ENCODE measurements around the gene CALML4. TPM values are rescaled to one million over a fixed set of nuclear protein-coding genes. Genes with fewer than 3 reads are reported as not detected.

CALML4 gene
- total RNA-seq, 5 donors from 2014 or later (not counting 1 experiment from before 2014, with no cell fraction given), result 2.4 to 5.4 (median 3.3) TPM

DNA sequence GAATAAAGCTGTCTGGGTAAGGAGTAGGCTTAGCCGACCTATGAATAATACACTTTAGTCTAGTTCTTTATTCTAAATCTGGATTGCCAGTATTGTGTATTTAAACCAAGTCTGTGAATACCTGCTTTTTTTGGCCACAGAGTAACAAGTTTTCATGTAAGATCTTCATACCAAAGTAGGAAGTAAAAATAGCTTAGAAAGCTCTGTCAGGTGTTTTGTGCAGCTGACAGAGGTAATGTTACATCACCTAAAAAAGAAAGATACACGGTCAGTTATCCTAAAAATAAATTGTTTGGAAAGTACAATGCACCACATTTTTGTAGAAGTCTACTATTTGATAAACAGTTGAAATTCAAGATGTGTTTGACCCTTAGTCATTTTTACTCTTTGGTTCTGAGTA, 16.5 kb downstream of the CALML4 start:
- peaks cover 52% of the 10 kb centered on the region for H3K36me3 Mint-ChIP-seq
- H3K27ac Mint-ChIP-seq, result peak overlapping the region in 1 of 2 donors; percentile 35
- no peaks in the 10 kb centered on the region for H3K27me3 Mint-ChIP-seq

DNA sequence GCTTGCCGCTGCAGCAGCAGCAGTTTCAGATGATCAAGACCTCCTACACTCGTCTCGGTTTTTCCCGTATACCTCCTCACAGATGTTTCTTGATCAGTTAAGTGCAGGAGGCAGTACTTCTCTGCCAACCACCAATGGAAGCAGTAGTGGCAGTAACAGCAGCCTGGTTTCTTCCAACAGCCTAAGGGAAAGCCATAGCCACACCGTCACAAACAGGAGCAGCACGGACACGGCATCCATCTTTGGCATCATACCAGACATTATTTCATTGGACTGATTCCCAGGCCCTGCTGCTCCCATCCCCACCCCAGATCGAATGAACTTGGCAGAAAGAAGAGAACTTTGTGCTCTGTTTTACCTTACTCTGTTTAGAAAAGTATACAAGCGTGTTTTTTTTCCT, 17.6 kb downstream of the CALML4 start:
- Mint-ChIP-seq H3K27ac (peak overlapping the region in 1 of 2 donors; percentile 39), H3K9me3 (no peaks in the 10 kb centered on the region), H3K4me3 (no peak overlapping the region), H3K4me1 (no peaks in the 10 kb centered on the region), H3K27me3 (no peaks in the 10 kb centered on the region), H3K36me3 (peaks cover 60% of the 10 kb centered on the region)
- H3K36me3 ChIP-seq (ENCODE audit: control insufficient read depth in 2 of 2, extremely low read depth in 1 of 2, insufficient read depth in 1 of 2, low read length in 1 of 2), result peaks cover 2 to 74% of the 10 kb centered on the region in 2 donors
- 87% methylated on average over 3 of the region's 9 CpGs for WGBS (ENCODE audit: insufficient coverage)
- ChIA-PET CTCF (no interaction called here), POLR2A (no interaction called here)
- no peaks in the 10 kb centered on the region for H3K4me1 ChIP-seq (ENCODE audit: control insufficient read depth in 1 of 2, extremely low read depth in 1 of 2, insufficient read depth in 2 of 2, low read length in 2 of 2)
- H3K9me3 ChIP-seq, result no peaks in the 10 kb centered on the region
- no peak for ATAC-seq (replicated peaks in 1 of 4)
- H3K4me3 ChIP-seq (ENCODE audit: control insufficient read depth in 1 of 2, extremely low read depth in 1 of 2, low read length in 1 of 2), result no peak overlapping the region
- no peak overlapping the region for H3K27ac ChIP-seq (ENCODE audit: low read length)
- no peaks in the 10 kb centered on the region for H3K27me3 ChIP-seq (replicated peaks in 1 of 2; ENCODE audit: control insufficient read depth in 2 of 2, extremely low read depth in 1 of 2, insufficient read depth in 2 of 2, low read length in 1 of 2)
- no peak for DNase-seq

More for the DNA sequence above, 16.5 kb downstream of the CALML4 start:
- Histone ChIP-seq H3K36me3 (ENCODE audit: control insufficient read depth in 2 of 2, extremely low read depth in 1 of 2, insufficient read depth in 1 of 2, low read length in 1 of 2) (peaks cover 5 to 74% of the 10 kb centered on the region in 2 donors), H3K4me1 (ENCODE audit: control insufficient read depth in 1 of 2, extremely low read depth in 1 of 2, insufficient read depth in 2 of 2, low read length in 2 of 2) (no peaks in the 10 kb centered on the region), H3K4me3 (ENCODE audit: control insufficient read depth in 1 of 2, extremely low read depth in 1 of 2, low read length in 1 of 2) (no peak overlapping the region), H3K27me3 (replicated peaks in 1 of 2; ENCODE audit: control insufficient read depth in 2 of 2, extremely low read depth in 1 of 2, insufficient read depth in 2 of 2, low read length in 1 of 2) (no peaks in the 10 kb centered on the region), H3K27ac (ENCODE audit: low read length) (no peak overlapping the region), H3K9me3 (no peaks in the 10 kb centered on the region)
- Mint-ChIP-seq H3K9me3 (no peaks in the 10 kb centered on the region), H3K4me1 (no peaks in the 10 kb centered on the region), H3K4me3 (no peak overlapping the region)
- ChIA-PET CTCF (no interaction called here), POLR2A (interaction anchor here in 1 of 2 donors (0.6 kb wide), 1 partner anchor 123 kb away, joined by 4 read pairs; no protein-coding TSS in a partner anchor)
- ATAC-seq (replicated peaks in 1 of 4), result no peak
- no CpG with 5 or more reads among the region's 2 CpGs for WGBS (ENCODE audit: insufficient coverage)
- no peak for DNase-seq

GRCh38 chr15:68186671-68187397, 18.3 kb downstream of the CALML4 start:
- peaks cover 2 to 68% of the 10 kb centered on the region in 2 donors for H3K36me3 ChIP-seq (ENCODE audit: control insufficient read depth in 2 of 2, extremely low read depth in 1 of 2, insufficient read depth in 1 of 2, low read length in 1 of 2)
- no peak overlapping the region for H3K4me3 ChIP-seq (ENCODE audit: control insufficient read depth in 1 of 2, extremely low read depth in 1 of 2, low read length in 1 of 2)
- no peaks in the 10 kb centered on the region for H3K9me3 Mint-ChIP-seq
- whole genome bisulfite sequencing (ENCODE audit: insufficient coverage), result 100% methylated on average over 1 of the region's 5 CpGs
- H3K27me3 ChIP-seq (replicated peaks in 1 of 2; ENCODE audit: control insufficient read depth in 2 of 2, extremely low read depth in 1 of 2, insufficient read depth in 2 of 2, low read length in 1 of 2), result no peaks in the 10 kb centered on the region
- H3K36me3 Mint-ChIP-seq, result peaks cover 53% of the 10 kb centered on the region
- H3K4me1 ChIP-seq (ENCODE audit: control insufficient read depth in 1 of 2, extremely low read depth in 1 of 2, insufficient read depth in 2 of 2, low read length in 2 of 2), result no peaks in the 10 kb centered on the region
- no peak overlapping the region for H3K27ac ChIP-seq (ENCODE audit: low read length)
- POLR2A ChIA-PET, result no interaction called here
- H3K27ac Mint-ChIP-seq, result no peak overlapping the region
- no peaks in the 10 kb centered on the region for H3K9me3 ChIP-seq
- no peak overlapping the region for H3K4me3 Mint-ChIP-seq
- CTCF ChIA-PET, result no interaction called here
- H3K4me1 Mint-ChIP-seq, result no peaks in the 10 kb centered on the region
- no peak for ATAC-seq (replicated peaks in 1 of 4)
- no peaks in the 10 kb centered on the region for H3K27me3 Mint-ChIP-seq
- no peak for DNase-seq

DNA sequence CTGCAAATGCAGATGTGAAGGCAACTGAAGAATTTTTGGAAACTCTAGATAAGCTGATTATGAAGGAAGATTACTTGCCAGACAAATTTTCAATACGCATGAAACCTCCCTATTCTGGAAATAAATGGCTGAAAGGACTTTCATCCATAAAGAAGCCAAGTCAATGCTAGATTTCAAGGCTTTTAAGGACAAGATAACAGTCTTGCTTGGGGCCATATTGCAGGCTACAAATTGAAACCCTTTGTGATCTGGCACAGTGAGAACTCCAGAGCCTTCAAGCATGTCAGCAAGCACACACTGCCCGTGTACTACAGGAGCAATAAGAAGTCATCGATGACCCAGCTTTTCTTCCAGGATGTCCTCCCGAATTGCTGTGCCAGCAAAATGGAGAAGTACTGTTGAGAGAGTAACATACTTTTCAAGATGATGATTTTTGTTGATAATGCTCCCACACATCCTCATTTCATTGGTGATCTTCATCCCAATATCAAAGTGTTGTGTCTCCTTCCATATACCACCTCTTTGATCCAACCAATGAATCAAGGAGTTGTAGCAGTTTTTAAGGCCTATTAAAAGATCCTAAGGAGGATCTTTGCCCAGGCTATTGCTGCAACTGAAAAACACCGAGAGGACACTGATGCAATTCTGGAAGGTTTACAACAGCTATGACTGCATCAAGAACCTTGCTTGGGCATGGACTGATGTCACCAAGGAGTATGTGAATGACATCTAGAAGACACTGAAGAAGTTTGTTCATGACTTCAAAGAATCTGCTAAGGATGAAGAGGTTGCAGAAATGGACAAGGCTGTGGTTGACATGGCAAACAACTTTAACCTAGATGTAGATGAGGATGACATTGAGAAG, 20.3 kb downstream of the CALML4 start:
- ChIA-PET CTCF (no interaction called here), POLR2A (interaction anchor here in 1 of 2 donors (0.7 kb wide), 1 partner anchor 9 kb away, joined by 3 read pairs; no protein-coding TSS in a partner anchor)
- Histone ChIP-seq H3K4me3 (ENCODE audit: control insufficient read depth in 1 of 2, extremely low read depth in 1 of 2, low read length in 1 of 2) (no peak overlapping the region), H3K36me3 (ENCODE audit: control insufficient read depth in 2 of 2, extremely low read depth in 1 of 2, insufficient read depth in 1 of 2, low read length in 1 of 2) (peaks cover 2 to 78% of the 10 kb centered on the region in 2 donors), H3K4me1 (ENCODE audit: control insufficient read depth in 1 of 2, extremely low read depth in 1 of 2, insufficient read depth in 2 of 2, low read length in 2 of 2) (no peaks in the 10 kb centered on the region), H3K27me3 (replicated peaks in 1 of 2; ENCODE audit: control insufficient read depth in 2 of 2, extremely low read depth in 1 of 2, insufficient read depth in 2 of 2, low read length in 1 of 2) (no peaks in the 10 kb centered on the region), H3K9me3 (no peaks in the 10 kb centered on the region), H3K27ac (ENCODE audit: low read length) (no peak overlapping the region)
- Mint-ChIP-seq H3K4me3 (no peak overlapping the region), H3K27ac (peak overlapping the region; percentile 48 to 56), H3K36me3 (peaks cover 55% of the 10 kb centered on the region), H3K27me3 (no peaks in the 10 kb centered on the region), H3K9me3 (no peaks in the 10 kb centered on the region), H3K4me1 (no peaks in the 10 kb centered on the region)
- WGBS (ENCODE audit: insufficient coverage), result 91% methylated on average over 1 of the region's 5 CpGs
- ATAC-seq (replicated peaks in 1 of 4) (no peak), DNase-seq (no peak)

- Histone ChIP-seq H3K27ac (ENCODE audit: low read length) (no peak overlapping the region), H3K9me3 (no peaks in the 10 kb centered on the region), H3K4me1 (ENCODE audit: control insufficient read depth in 1 of 2, extremely low read depth in 1 of 2, insufficient read depth in 2 of 2, low read length in 2 of 2) (no peaks in the 10 kb centered on the region), H3K4me3 (ENCODE audit: control insufficient read depth in 1 of 2, extremely low read depth in 1 of 2, low read length in 1 of 2) (no peak overlapping the region), H3K36me3 (ENCODE audit: control insufficient read depth in 2 of 2, extremely low read depth in 1 of 2, insufficient read depth in 1 of 2, low read length in 1 of 2) (peaks cover 2 to 77% of the 10 kb centered on the region in 2 donors), H3K27me3 (replicated peaks in 1 of 2; ENCODE audit: control insufficient read depth in 2 of 2, extremely low read depth in 1 of 2, insufficient read depth in 2 of 2, low read length in 1 of 2) (no peaks in the 10 kb centered on the region)
- POLR2A ChIA-PET, result interaction anchor here in 1 of 2 donors (0.7 kb wide), 1 partner anchor 46 kb away, joined by 3 read pairs; the partner anchor contains the start of gene CLN6
- no peak for ATAC-seq (replicated peaks in 1 of 4)
- no peak for DNase-seq
- CTCF ChIA-PET, result no interaction called here
- peaks cover 51% of the 10 kb centered on the region for H3K36me3 Mint-ChIP-seq
- H3K27me3 Mint-ChIP-seq, result no peaks in the 10 kb centered on the region
- no peaks in the 10 kb centered on the region for H3K4me1 Mint-ChIP-seq
- H3K4me3 Mint-ChIP-seq, result no peak overlapping the region
- no CpG with 5 or more reads among the region's 5 CpGs for WGBS (ENCODE audit: insufficient coverage)
- peak overlapping the region in 1 of 2 donors; percentile 59 for H3K27ac Mint-ChIP-seq
- H3K9me3 Mint-ChIP-seq, result no peaks in the 10 kb centered on the region
These were observed 21.4 kb downstream of the CALML4 start for GRCh38 chr15:68183616-68184315.

DNA sequence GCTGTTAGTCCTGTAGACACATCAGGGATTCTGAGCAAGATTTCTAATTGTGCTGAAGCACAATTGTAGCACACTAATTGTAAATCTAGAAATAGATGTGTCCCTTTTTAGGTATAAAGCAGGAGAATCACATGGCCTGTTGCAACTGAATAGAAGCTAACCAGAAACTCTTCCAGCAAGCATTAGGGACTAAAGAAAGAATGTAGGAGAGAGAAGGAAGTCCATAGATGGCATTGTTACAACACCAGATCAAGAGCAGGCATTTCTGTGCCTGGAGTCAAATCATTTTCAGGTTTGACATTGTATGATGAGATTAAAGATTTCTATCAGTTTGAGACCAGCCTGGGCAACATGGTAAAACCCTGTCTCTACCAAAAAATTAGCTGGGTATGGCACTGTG, 27.4 kb downstream of the CALML4 start:
- CTCF ChIA-PET, result no interaction called here

More for the DNA sequence above, 27.4 kb downstream of the CALML4 start:
- H3K4me1 ChIP-seq (ENCODE audit: control insufficient read depth in 1 of 2, extremely low read depth in 1 of 2, insufficient read depth in 2 of 2, low read length in 2 of 2), result no peaks in the 10 kb centered on the region
- no peaks in the 10 kb centered on the region for H3K27me3 Mint-ChIP-seq
- POLR2A ChIA-PET, result no interaction called here
- H3K27ac ChIP-seq (ENCODE audit: low read length), result no peak overlapping the region
- no peaks in the 10 kb centered on the region for H3K9me3 ChIP-seq
- ATAC-seq (replicated peaks in 1 of 4), result no peak
- H3K27ac Mint-ChIP-seq, result peak overlapping the region in 1 of 2 donors; percentile 55
- peaks cover 5 to 7% (median 5%) of the 10 kb centered on the region in 3 donors for H3K4me1 Mint-ChIP-seq
- H3K4me3 Mint-ChIP-seq, result no peak overlapping the region
- no peaks in the 10 kb centered on the region for H3K27me3 ChIP-seq (replicated peaks in 1 of 2; ENCODE audit: control insufficient read depth in 2 of 2, extremely low read depth in 1 of 2, insufficient read depth in 2 of 2, low read length in 1 of 2)
- no peak overlapping the region for H3K4me3 ChIP-seq (ENCODE audit: control insufficient read depth in 1 of 2, extremely low read depth in 1 of 2, low read length in 1 of 2)
- H3K36me3 Mint-ChIP-seq, result peaks cover 44% of the 10 kb centered on the region
- no peak for DNase-seq
- H3K36me3 ChIP-seq (ENCODE audit: control insufficient read depth in 2 of 2, extremely low read depth in 1 of 2, insufficient read depth in 1 of 2, low read length in 1 of 2), result peaks cover 0 to 55% of the 10 kb centered on the region in 2 donors
- H3K9me3 Mint-ChIP-seq, result no peaks in the 10 kb centered on the region

All from T-cell (primary cell).